ENCODE measurements around the gene PRKAR2B. TPM values are rescaled to one million over a fixed set of nuclear protein-coding genes. Genes with fewer than 3 reads are reported as not detected.

The PRKAR2B gene
- total and polyA plus RNA-seq, 11 donors: 7.0 to 50.6 (median 18.5) TPM

- WGBS, 4 donors: 85 to 92% (median 89%) methylated on average over 2 of the region's 2 CpGs
- ATAC-seq: no peak
- H3K27ac ChIP-seq: no peak overlapping the region
- H3K4me1 ChIP-seq: peaks cover 0 to 7% (median 0%) of the 10 kb centered on the region in 12 donors
- DNase-seq: no peak
- H3K4me3 ChIP-seq: no peak overlapping the region
- H3K36me3 ChIP-seq: no peaks in the 10 kb centered on the region
- intact Hi-C loops (cut with DNase I): no loop called here
- H3K27me3 ChIP-seq: no peaks in the 10 kb centered on the region
- no peak for TF ChIP-seq POLR2A (IDR thresholded peaks at IDR 0.05)
- no peak for TF ChIP-seq CTCF (IDR thresholded peaks at IDR 0.05)
- H3K9me3 ChIP-seq: no peaks in the 10 kb centered on the region
These were observed 83.7 kb downstream of the PRKAR2B start for GRCh38 chr7:107128217-107128616.

- H3K36me3 ChIP-seq: no peaks in the 10 kb centered on the region
- H3K4me3 ChIP-seq: no peak overlapping the region
- TF ChIP-seq POLR2A (IDR thresholded peaks at IDR 0.05): no peak
- no peak for TF ChIP-seq CTCF (IDR thresholded peaks at IDR 0.05)
- no peak for ATAC-seq
- no peak for DNase-seq
- H3K27me3 ChIP-seq: no peaks in the 10 kb centered on the region
- no peak overlapping the region for H3K27ac ChIP-seq
- WGBS, 4 donors: 95 to 97% (median 96%) methylated on average over 3 of the region's 3 CpGs
- intact Hi-C loops (cut with DNase I): no loop called here
- peaks cover 0 to 7% (median 0%) of the 10 kb centered on the region in 12 donors for H3K4me1 ChIP-seq
- no peaks in the 10 kb centered on the region for H3K9me3 ChIP-seq
These were observed 84.2 kb downstream of the PRKAR2B start for GRCh38 chr7:107128748-107129147.

- Histone ChIP-seq H3K27me3 (no peaks in the 10 kb centered on the region), H3K4me3 (no peak overlapping the region), H3K9me3 (peaks cover 0 to 5% (median 0%) of the 10 kb centered on the region in 12 donors), H3K27ac (no peak overlapping the region), H3K36me3 (no peaks in the 10 kb centered on the region), H3K4me1 (peaks cover 0 to 3% (median 0%) of the 10 kb centered on the region in 12 donors)
- no peak for DNase-seq
- WGBS, 4 donors: 76 to 80% (median 78%) methylated on average over 6 of the region's 6 CpGs
- intact Hi-C loops (cut with DNase I): no loop called here
- peak in 2 of 12 donors; percentile 6 to 8 for TF ChIP-seq CTCF (IDR thresholded peaks at IDR 0.05)
- no peak for TF ChIP-seq POLR2A (IDR thresholded peaks at IDR 0.05)
- no peak for ATAC-seq
These were observed 86.1 kb downstream of the PRKAR2B start for GRCh38 chr7:107130487-107131220.

GRCh38 chr7:107133396-107133795 is 88.9 kb downstream of the PRKAR2B start:
- ATAC-seq (no peak), DNase-seq (no peak)
- H3K27ac ChIP-seq: no peak overlapping the region
- no peak overlapping the region for H3K4me3 ChIP-seq
- no peaks in the 10 kb centered on the region for H3K4me1 ChIP-seq
- intact Hi-C loops (cut with DNase I): no loop called here
- peaks cover 0 to 8% (median 0%) of the 10 kb centered on the region in 12 donors for H3K9me3 ChIP-seq
- H3K36me3 ChIP-seq: no peaks in the 10 kb centered on the region
- TF ChIP-seq POLR2A (IDR thresholded peaks at IDR 0.05) (no peak), CTCF (IDR thresholded peaks at IDR 0.05) (no peak)
- H3K27me3 ChIP-seq: no peaks in the 10 kb centered on the region
- WGBS, 4 donors: 77 to 88% (median 79%) methylated on average over 2 of the region's 2 CpGs

Data from heart left ventricle (tissue), 16 donors.